NK-92 (cell line): ENCODE results near the gene RHOA.
"Not testable (repeated sequence)": the region's sequence is repeated elsewhere in the genome, so short reads cannot be mapped to it uniquely, and the experiment has no call there.

Experiments used
- DNase-seq: peaks from one replicate; lab custom pipeline; 2025; ENCODE audit not compliant: unreplicated experiment; lab: John Stamatoyannopoulos, UW

The RHOA gene

GRCh38 chr3:49412632-49413337 lies 1.0 kb upstream of the RHOA start:
- no peak for DNase-seq

GRCh38 chr3:49411535-49411967 lies 225 bp downstream of the RHOA start:
- DNase-seq: no peak

GRCh38 chr3:49410846-49411534 lies 786 bp downstream of the RHOA start:
- no peak for DNase-seq

- DNase-seq: no peak
Measured at GRCh38 chr3:49410066-49410845, 1.5 kb downstream of the RHOA start.

- no peak for DNase-seq
Measured at GRCh38 chr3:49406571-49407565, 4.9 kb downstream of the RHOA start.

GRCh38 chr3:49405570-49405969 lies 6.2 kb downstream of the RHOA start:
- DNase-seq: not testable (repeated sequence)

GRCh38 chr3:49403891-49404290 lies 7.9 kb downstream of the RHOA start:
- DNase-seq: no peak

- DNase-seq: no peak
Measured at GRCh38 chr3:49401766-49402165, 10.0 kb downstream of the RHOA start.

- no peak for DNase-seq
Measured at GRCh38 chr3:49399461-49399860, 12.3 kb downstream of the RHOA start.

- no peak for DNase-seq
Measured at GRCh38 chr3:49397470-49397869, 14.3 kb downstream of the RHOA start.

GRCh38 chr3:49391310-49391709 lies 20.5 kb downstream of the RHOA start:
- DNase-seq: not testable (repeated sequence)

GRCh38 chr3:49389297-49389696 lies 22.5 kb downstream of the RHOA start:
- no peak for DNase-seq

- no peak for DNase-seq
Measured at GRCh38 chr3:49388289-49388820, 23.4 kb downstream of the RHOA start.

- no peak for DNase-seq
Measured at GRCh38 chr3:49387721-49388120, 24.1 kb downstream of the RHOA start.

- no peak for DNase-seq
Measured at GRCh38 chr3:49386056-49386756, 25.6 kb downstream of the RHOA start.

- DNase-seq: no peak
Measured at GRCh38 chr3:49385617-49386016, 26.2 kb downstream of the RHOA start.

- no peak for DNase-seq
Measured at GRCh38 chr3:49383387-49383786, 28.4 kb downstream of the RHOA start.

- DNase-seq: no peak
Measured at GRCh38 chr3:49378249-49378895, 33.4 kb downstream of the RHOA start.

GRCh38 chr3:49377483-49377882 lies 34.3 kb downstream of the RHOA start:
- DNase-seq: no peak
